ENCODE measurements around the gene TRPM6.

Gene TRPM6

DNA sequence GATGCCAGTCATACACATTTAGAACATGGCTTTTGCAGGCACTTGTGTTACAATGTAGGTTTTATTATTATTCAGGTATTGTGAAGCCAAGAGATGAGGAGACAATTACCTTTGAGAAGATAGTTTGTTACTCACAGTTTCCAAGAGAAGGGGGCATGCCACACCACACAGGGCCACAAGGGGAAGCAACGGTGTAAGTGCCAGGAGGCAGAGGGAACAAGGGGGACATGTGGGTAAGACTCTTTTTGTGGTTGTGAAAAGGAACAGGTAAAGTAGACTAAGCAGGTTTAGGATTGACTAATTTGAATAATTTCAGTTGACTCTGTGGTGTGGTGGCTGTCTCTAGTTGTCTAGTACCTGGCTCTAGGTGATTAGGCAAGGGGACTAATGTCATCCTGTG is 191.2 kb downstream of the TRPM6 start:
- DNase-seq: no peak

GRCh38 chr9:74691058-74691457 is 196.7 kb downstream of the TRPM6 start:
- DNase-seq: no peak

DNA sequence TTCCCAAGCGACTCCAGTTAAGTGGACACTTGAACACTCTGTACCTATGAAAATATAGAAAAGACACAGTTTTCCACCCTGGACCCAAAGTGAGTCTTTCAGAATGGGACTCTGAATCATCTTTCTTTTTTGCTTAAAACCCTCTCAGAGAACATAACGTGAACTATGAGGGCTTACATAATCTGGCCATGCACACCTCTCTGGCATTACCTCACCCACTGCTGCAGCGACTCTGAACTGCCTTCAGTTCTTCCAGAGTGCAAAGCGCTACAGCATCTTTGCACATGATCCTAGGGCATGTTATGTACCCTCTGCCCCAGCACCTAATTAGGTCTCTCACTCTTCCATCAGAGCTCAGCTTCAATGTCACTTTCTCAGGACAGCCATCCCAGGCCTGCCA is 204.4 kb downstream of the TRPM6 start:
- DNase-seq: no peak

DNA sequence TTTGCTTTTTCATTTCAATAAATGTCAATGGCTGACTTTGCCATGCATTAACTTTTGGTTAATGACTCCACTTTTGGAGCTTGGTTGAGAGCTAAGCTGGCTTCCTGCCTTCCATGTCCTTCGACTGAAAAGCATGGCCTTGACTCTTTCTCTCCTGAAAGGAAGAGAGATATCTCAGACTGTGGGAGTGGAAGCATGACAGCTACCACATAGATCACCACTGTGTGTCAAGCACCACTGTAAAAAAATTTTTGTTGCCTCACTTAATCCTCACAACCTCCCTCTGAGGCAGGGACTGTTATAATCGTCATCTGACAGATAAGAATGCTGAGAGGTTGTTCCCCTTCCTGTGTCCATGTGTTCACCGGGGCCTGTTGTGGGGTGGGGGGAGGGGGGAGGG is 205.8 kb downstream of the TRPM6 start:
- DNase-seq: no peak

DNA sequence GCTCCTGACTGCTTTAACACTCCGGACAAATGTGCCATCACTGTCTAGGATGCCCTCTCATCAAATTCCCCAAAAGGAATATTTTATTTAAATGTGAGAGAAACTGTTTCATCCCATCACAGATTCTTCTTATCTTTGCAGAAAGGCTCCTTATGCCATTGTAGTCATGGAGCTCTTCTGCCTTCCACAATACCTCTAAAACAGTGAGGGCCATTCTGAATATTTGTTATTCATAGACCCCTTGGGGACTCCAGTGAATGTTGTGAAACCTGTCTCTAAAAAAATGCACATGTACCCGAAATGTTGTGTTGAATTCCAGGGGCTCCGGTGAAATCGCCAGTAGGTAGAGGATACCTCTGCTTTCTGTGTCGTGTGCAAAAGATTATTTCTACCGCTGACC is 213.6 kb downstream of the TRPM6 start:
- no peak for DNase-seq
